GM11168 (cell line): Measurements from ENCODE around the gene TFPI.
"Not testable (repeated sequence)": the region's sequence is repeated elsewhere in the genome, so short reads cannot be mapped to it uniquely, and the experiment has no call there.

Source experiments
- in situ Hi-C: fragments of 300-500 bp; cut with MboI; formaldehyde crosslinking; loops from one replicate; pipeline ENCODE4 v1.12.0; 2022; ENCODE audit warnings: low sequenced_read_pairs; ENCODE audit not compliant: unreplicated experiment

Gene TFPI

DNA sequence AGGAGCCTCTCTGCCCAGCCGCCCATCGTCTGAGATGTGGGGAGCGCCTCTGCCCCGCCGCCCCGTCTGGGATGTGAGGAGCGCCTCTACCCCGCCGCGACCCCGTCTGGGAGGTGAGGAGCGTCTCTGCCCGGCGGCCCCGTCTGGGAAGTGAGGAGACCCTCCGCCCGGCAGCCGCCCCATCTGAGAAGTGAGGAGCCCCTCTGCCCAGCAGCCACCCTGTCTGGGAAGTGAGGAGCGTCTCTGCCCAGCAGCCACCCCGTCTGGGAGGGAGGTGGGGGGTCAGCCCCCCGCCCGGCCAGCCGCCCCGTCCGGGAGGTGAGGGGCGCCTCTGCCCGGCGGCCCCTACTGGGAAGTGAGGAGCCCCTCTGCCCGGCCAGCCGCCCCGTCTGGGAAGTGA, 2.3 kb upstream of the TFPI start:
- in situ Hi-C loops, result not testable (repeated sequence)

DNA sequence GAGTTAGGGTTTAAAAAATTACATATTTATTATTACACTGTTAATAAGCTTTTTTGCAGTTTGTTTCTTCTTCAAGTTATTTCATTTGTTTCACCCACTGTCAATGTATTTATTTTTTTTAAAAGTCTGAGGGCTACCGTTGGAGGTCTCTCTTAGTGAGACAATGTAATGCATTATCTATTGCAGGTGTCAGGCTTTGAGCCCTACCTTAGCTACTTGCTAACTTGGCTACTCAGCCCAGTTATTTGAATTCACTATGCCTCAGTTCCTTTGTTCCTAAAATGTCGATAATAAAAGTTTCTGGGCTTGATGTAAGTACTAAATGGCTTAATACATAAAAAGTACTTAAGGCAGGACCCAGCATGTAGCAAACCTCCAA, 458 bp upstream of the TFPI start:
- in situ Hi-C loops, result no loop called here

DNA sequence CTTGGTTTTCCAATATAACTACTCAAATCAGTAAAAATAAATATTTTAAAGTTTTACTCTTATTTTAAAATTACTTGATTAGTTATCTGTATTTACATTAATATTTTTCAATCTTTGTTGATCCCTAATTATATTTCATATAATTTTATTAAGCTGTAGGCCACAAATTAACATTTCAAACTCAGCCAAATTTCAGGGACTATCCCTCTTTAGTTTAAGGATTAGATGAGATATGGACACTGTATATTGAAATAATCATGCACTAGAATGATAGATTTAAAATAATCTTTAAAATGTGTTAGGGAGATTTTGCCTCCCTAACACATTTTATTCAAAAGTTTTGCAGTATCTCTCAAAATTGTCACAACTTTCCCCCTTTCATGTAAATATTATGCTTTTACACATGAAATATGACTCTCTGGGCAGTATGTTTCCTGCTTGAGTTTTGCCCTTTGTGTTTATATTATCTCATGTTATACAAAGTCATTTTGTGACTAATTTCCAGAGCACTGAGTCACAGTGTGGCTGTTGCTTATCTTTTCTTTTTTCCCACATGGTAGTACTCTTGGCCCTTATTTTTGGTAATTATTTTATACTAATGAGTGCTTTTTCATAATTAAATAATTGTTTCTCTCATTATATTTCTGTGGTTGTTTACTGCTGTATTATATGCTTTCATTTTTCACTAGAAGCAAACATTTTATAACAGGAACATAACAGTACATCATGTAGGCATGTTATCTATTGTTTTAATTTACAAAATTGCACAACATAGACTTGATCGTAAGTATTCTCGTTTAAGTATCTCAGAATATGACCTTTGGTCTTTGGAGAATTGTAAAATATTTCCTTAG, 1.2 kb downstream of the TFPI start:
- in situ Hi-C loops, result no loop called here

DNA sequence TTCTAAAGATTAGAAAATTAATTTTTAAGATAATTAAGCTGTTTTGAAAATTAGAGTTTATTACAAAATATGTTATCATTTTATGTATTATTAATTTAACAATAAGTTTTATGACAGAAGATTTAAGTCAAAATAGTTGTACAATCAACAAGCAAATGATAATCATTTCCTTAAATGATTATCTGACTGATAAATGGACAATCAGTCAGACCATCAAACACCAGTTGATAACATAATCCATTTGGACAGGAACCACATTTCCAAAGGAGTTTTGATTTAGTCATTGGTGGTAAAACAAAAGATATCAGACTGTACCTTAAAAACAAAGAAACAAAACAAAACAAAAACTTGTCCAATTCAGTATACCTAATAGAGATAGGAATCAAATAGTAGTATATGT, 1.9 kb downstream of the TFPI start:
- in situ Hi-C loops, result no loop called here

DNA sequence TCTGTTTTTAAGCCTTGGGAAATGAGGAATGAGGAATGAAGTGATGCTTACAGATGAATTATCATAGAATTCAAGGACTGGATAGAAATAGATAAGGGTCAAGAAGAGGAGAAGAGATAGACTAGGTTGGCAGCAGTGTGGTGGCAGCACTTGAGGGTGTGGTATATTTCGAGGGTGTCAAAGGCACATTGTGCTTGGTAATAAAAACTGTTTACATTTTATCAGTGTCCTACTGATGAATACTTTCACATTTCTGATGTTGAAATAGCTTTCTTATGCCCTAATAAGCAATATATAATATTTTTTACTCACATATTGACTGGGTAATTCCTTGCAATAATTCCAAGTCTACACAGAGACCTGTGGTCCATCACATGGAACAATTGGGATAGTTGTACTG, 3.4 kb downstream of the TFPI start:
- in situ Hi-C loops, result no loop called here

DNA sequence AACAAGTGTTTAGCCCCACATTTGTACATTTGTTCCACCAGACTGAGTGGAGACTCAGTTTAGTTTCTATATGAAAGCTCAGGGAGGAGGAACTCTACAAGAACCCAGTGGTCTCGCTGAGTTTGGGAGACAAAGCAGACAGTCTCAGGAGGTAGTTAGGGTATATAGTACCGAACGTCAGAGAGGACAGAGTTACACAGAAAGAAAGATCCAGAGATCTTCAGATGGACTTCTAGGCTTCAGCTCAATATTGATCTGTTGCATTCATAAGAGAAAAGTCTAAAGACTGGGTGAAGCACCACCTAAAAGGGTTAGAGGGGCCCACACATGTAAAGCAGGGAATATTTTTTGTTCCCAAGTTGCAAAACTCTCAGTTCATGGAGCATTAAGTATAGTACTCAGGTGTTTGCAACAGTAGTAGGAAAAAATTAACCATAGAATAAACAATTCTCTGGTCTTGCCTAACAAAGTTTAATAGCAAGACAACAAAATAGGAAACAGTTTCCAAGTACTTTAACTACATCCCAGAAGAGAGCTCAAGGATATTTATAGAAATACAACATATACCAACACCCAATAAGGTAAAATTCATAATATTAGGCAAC, 4.2 kb downstream of the TFPI start:
- in situ Hi-C loops, result no loop called here

DNA sequence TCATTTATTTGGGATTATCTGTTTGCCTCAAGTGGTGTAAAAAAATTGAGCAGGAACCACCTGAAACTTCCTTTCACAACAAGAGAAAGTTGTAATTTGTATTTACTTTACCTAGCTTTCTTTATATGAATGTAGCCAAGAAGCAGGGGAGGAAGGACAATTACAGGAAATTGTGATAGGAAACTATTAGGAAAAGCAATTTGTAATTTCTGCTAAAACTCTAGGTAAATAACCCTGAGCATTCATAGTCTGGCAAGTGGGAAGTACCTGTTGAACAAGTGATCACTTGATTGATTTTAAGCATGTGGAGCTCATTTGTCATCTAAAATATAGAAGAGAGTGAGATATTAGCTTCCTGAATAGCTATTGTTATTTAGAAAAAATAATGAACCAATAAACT, 5.0 kb downstream of the TFPI start:
- in situ Hi-C loops, result no loop called here

DNA sequence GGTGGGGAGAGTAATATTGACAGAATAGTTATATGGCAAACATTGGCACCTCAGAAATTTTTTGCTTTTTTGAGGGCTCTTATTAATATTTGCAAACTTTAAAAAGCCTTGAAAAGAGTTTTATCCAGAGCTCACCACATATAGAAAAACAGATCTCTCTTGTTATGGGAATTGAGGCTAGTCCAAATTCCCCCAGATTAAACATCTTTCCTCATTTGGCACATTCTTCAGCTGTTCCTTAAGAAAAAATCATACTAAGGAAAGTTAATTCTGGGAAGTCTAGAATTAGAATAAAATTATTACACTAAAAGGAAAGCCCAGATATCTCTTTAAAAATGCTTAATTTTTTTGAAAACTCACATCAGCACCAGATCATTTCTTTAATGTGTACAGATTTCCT, 5.6 kb downstream of the TFPI start:
- in situ Hi-C loops, result no loop called here

DNA sequence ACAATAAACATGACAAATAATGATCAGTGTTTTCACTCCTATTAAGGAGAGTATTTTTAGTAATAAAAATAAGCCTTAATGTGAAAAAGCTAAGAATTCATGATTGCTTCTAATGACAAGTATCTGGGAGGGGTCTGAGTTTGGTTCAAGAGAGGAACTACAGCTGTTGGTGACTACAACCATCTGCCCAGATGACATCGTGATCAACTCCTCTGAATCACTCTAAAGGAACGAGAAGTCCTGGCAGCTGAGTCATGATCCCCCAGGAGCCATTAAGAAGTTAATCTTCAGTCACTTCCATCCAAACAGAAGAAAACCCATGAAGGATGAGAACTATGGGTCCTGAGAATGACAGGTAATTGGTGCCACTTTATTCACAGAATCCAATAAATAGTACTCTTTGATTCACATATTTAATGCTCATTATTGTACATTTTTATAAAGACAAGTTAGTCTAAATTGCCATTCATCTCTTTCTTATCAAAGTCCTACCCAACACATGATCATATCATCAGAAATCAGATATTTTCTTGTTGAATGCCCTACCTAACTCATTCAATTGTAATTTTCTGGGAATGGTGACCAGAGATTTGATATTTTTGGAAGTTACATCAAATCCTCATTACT, 6.8 kb downstream of the TFPI start:
- in situ Hi-C loops, result no loop called here

DNA sequence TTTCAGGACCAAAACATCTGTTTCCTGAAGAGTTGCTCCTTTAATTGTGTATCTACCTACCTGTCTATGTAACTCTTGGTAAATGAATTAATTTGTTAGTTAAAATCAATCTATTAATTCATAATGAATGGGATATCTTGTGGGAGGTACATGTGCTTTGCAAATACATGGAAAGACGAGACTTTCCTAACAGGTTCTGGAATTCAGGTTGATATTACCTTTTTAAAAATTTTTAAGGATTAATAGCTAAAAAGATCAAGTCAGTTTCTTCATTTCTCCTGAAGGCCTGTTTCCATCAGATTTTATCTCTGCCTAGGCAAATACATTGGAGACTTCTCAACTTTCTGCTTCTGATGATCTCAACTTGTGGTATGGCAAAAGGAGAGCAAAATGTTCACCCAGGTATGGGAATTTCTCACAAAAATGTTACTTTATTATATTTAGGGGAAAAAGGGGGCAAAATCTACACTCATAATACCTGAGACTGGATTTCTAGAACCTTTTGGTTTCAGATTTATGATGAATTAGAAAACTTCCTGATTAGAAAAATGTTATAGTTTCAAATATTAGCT, 7.4 kb downstream of the TFPI start:
- in situ Hi-C loops, result no loop called here

DNA sequence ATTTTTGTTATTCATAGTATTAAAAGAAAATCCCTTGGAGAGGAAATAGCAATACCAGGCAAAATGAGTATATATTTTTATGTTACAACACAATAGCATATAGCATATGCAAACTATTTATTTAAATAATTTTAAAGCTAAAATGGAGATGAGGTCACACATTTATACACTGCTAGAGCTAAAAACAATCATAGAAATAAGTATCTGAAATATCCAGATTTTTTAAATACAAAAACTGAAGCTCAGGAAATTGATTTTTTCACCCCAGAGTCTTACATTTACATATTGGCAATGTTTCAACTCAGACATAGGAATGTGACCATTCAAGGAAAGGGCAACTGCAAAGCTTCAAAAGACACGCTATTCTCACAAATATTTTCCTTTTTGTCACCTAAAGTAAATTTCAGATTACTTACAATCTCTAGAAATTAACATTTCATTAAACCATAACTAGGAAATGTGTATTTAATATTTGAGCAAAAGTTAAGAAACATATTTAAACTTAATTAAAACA, 8.9 kb downstream of the TFPI start:
- in situ Hi-C loops, result no loop called here

DNA sequence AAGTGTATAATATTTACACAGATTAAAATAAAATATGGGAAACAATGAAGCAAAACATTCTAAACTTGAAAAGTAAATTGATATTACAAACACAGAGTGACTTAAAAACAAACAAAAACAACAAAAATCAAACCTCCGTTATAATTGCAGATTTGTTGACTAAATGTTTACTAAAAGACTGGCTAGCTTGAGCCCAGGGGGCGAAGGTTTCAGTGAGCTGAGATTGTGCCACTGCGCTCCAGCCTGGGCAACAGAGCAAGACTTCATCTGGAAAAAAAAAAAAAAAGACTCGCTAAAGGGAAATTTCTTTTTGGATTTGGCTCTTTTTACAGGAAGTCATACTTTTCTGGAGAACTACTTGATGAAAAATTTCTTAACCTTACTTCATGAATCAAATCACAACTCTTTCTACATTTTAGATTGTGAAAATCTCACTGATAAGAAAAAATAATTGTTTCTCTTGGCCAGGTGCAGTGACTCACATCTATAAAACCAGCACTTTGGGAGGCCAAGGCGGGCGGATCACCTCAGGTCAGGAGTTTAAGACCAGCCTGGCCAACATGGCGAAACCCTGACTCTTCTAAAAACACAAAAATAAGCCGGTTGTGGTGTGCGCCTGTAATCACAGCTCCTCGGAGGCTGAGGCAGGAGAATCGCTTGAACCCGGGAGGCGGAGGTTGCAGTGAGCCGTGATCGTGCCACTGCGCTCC, 9.7 kb downstream of the TFPI start:
- in situ Hi-C loops, result no loop called here

DNA sequence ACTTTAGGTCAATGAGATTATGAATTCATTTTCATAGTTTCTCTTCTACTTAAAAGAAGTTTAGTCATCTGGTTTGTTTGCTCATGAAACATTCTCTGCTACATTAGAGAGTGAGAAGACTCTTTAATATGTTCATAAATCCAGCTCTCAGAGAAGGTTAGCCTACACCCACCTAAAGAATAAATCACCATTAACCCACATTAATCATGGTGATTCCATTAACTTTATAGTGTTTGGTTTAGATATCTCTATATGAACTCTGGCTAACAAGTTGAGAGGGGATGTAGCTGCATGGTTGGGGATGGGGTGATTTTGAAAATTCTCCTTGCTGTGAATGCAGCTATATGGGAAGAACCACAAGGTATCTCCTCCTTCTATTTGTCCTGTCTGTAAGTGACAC, 10.7 kb downstream of the TFPI start:
- in situ Hi-C loops, result no loop called here

DNA sequence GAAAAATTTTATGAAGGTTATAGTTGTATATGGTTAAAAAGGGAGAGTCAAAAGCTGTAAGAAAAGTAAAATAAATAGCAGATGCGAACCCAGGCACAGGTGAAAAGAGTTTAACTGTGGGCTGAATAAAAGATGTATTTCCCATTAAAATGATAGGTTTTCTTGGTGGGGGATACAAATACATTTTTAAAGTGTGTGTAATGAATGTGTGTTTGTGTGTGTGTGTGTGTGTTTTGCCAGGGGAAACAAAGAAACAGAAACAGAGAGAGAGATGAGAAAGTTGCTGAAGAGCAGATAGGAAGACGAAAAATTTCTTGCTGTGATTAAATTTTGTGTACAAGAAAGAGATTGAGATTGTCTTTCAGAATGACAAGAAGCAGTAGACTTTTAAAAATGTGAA, 12.1 kb downstream of the TFPI start:
- in situ Hi-C loops, result no loop called here

DNA sequence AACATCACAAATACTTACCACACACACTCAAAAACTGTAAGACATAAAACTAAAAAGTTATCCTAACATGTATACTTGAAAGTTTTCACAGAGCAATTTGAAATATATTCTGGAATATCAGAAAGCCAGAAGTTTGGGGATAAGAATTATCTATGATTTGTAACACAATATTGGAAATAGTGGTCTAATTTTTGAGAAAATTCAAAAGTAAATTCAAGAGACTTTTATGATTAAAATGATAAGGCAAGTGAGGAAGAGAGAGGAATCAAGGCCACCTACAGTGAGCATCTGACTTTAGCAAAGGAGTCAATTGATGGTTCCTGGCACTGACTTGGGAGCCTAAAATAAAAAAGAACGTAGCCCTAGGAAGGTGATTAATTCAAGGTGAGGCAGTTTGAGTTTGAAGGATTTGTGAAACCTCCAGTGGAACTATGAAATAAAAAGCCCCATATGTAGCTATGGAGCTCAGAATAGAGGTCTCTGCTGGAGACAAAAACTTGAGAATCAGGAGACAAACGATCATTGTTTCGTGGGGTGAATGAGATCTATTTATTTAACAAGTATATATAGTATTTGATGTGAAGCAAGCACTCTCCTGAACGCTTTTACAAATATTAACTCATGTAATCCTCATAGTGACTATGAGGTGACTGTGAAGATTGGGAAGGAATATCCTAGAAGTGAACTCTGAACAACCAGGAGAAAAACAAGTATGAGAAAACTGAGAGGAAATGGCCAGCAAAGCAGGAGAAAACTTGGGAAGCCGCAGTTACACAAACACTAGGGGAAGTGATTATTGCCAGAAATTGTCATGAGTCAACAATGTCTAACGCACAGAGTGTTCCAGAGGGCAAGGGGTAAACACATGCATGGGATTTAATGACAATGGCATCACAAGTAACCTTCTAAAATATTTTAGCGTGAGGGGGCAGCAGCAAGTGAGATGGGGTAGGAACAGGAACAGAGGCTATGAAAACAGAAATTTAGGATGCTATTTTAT, 12.8 kb downstream of the TFPI start:
- in situ Hi-C loops, result no loop called here

DNA sequence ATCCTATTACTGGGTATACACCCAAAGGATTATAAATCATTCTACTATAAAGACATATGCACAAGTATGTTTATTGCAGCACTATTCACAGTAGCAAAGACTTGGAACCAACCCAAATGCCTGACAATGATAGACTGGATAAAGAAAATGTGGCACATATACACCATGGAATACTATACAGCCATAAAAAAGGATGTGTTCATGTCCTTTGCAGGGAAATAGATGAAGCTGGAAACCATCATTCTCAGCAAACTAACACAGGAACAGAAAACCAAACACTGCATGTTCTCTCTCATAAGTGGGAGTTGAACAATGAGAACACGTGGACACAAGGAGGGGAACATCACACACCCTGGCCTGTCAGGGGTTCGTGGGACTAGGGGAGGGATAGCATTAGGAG, 16.0 kb downstream of the TFPI start:
- in situ Hi-C loops, result not testable (repeated sequence)

DNA sequence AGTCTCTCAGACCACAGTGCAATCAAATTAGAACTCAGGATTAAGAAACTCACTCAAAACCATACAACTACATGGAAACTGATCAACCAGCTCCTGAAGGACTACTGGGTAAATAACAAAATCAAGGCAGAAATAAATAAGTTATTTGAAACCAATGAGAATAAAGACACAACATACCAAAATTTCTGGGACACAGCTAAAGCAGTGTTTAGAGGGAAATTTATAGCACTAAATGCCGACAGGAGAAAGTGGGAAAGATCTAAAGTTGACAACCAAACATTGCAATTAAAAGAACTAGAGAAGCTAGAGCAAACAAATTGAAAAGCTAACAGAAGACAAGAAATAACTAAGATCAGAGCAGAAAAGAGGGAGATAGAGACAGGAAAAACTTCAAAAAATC, 18.9 kb downstream of the TFPI start:
- in situ Hi-C loops, result not testable (repeated sequence)

DNA sequence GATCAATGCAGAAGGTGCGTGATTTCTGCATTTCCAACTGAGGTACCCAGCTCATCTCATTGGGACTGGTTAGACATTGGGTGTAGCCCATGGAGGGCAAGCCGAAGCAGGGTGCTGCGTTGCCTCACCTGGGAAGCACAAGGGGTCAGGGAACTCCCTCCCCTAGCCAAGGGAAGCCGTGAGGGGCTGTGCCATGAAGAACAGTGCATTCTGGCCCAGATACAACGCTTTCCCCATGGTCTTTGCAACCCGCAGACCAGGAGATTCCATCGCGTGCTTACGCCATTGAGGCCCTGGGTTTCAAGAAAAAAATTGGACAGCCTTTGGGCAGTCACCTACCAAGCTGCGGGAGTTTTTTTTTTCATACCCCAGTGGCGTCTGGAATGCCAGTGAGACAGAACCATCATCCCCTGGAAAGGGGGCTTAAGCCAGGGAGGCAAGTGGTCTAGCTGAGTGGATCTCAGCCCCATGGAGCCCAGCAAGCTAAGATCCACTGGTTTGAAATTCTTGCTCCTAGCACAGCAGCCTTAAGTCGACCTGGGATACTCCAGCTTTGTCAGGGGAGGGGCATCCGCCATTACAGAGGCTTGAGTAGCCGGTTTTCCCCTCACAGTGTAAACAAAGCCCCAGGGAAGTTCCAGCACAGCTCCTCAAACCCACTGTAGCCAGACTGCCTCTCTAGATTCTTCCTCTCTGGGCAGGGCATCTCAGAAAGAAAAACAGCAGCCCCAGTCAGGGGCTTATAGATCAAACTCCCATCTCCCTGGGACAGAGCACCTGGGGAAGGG, 21.7 kb downstream of the TFPI start:
- in situ Hi-C loops, result no loop called here
